ENCODE data around the gene TEAD4.

DNA sequence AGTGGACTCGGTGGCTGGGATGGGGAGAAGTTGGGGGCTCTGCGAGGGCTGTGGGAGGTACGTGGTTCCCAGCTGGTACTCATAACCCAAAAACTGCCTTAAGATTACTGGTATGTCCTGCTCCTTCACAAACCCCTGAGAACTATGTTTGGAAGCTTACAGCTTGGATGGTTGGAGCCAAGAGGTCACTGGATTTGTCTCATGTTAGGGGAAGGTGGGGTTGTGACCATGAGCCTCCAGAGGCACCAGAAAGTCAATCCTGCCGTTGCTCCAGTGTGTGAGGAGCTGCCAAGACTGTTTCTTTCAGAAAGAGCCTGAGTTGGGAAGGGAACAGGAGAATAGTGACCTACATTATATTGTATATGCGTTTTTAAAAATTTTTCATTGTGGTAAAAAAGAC is 33.5 kb downstream of the TEAD4 start:
- TF ChIP-seq, protein P1, sequence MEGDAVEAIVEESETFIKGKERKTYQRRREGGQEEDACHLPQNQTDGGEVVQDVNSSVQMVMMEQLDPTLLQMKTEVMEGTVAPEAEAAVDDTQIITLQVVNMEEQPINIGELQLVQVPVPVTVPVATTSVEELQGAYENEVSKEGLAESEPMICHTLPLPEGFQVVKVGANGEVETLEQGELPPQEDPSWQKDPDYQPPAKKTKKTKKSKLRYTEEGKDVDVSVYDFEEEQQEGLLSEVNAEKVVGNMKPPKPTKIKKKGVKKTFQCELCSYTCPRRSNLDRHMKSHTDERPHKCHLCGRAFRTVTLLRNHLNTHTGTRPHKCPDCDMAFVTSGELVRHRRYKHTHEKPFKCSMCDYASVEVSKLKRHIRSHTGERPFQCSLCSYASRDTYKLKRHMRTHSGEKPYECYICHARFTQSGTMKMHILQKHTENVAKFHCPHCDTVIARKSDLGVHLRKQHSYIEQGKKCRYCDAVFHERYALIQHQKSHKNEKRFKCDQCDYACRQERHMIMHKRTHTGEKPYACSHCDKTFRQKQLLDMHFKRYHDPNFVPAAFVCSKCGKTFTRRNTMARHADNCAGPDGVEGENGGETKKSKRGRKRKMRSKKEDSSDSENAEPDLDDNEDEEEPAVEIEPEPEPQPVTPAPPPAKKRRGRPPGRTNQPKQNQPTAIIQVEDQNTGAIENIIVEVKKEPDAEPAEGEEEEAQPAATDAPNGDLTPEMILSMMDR (conservative IDR thresholded peaks at IDR 0.05 in 1 of 2, IDR thresholded peaks at IDR 0.05 in 1 of 2; ENCODE audit: extremely low read depth in 1 of 2, insufficient read depth in 1 of 2, low read depth in 1 of 2, low read length in 2 of 2): no peak
- no peak for TF ChIP-seq EZH2 (IDR thresholded peaks at IDR 0.05; ENCODE audit: borderline replicate concordance, low read length)

All from mammary epithelial cell (primary cell).